Central memory CD8-positive, alpha-beta T cell (primary cell): Measurements from ENCODE around the gene PARN.
"Not testable (repeated sequence)": the region's sequence is repeated elsewhere in the genome, so short reads cannot be mapped to it uniquely, and the experiment has no call there.

ENCODE experiments used
- ATAC-seq: fragments of 150-1000 bp; cut with Tn5 transposase; replicated peaks from 2 replicates; pipeline ENCODE4 v1.10.0; 2022; ENCODE audit warnings: mild to moderate bottlenecking, moderate FRiP score, moderate number of reproducible peaks; ENCODE audit not compliant: poor library complexity, severe bottlenecking; ENCODE audit errors: extremely low read depth
- DNase-seq, 2 donors: peaks; one replicate each; pipeline ENCODE4 v3.0.0; 2021; ENCODE audit warnings: low spot score in 2 of 2
- H3K27ac Mint-ChIP-seq: one replicate; pipeline ENCODE4 v1.8.0; 2022; ENCODE audit warnings: low read depth, mild to moderate bottlenecking, moderate library complexity, mixed read lengths
- H3K27me3 Mint-ChIP-seq: one replicate; pipeline ENCODE4 v1.8.0; 2022; ENCODE audit warnings: mixed read lengths
- H3K36me3 Mint-ChIP-seq: one replicate; pipeline ENCODE4 v1.8.0; 2022; ENCODE audit warnings: mild to moderate bottlenecking, moderate library complexity, mixed read lengths; ENCODE audit not compliant: insufficient read depth
- H3K4me1 Mint-ChIP-seq: one replicate; pipeline ENCODE4 v1.8.0; 2022; ENCODE audit warnings: mixed read lengths
- H3K4me3 Mint-ChIP-seq: one replicate; pipeline ENCODE4 v1.8.0; 2022; ENCODE audit warnings: mild to moderate bottlenecking, moderate library complexity, mixed read lengths
- H3K9me3 Mint-ChIP-seq: one replicate; pipeline ENCODE4 v1.8.0; 2022; ENCODE audit warnings: mixed read lengths

PARN gene

DNA sequence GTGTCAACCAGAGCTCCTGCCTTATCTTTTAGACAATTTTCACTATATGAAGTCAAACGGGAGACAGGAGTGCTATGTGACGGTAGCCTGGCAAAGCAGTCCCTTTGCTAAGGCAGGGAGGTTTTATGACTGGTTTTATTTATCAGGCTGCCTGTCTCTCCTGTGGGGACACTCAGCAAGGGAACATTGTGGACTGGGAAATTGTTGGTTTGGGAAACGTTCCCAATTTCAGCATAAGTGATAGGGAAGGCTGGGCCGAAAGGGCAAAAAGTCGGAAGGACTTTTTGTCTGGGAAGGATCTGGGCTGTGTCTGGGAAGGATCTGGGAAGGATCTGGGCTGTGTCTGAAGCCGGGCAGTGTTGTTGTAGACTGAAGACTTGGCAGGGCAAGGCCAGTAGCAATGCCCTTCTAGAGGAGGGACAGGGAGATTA is 211.2 kb downstream of the PARN start:
- ATAC-seq (no peak), DNase-seq (no peak)
- Mint-ChIP-seq H3K27me3 (no peaks in the 10 kb centered on the region), H3K4me1 (no peaks in the 10 kb centered on the region), H3K36me3 (peaks cover 3% of the 10 kb centered on the region), H3K27ac (no peak overlapping the region), H3K4me3 (no peak overlapping the region), H3K9me3 (no peaks in the 10 kb centered on the region)

DNA sequence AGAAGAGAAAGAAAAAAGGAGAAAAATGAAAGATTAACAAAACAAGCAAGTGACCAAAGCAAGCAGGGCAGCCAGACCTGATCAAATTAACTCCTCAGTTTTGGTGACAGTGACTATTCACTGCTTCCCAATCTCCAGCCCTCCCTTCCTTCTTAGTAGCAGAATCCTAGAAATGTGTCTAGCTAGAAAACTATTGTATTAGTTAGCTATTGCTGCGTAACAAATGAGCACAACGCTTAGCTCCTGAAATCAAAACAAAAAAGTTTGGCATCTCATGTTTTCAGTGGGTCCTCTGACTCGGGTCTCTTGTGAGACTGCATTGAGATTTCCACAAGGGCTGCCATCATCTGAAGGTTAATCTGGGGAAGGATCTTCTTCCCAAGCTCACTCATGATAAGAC is 213.9 kb downstream of the PARN start:
- ATAC-seq (no peak), DNase-seq (no peak)
- Mint-ChIP-seq H3K4me3 (no peak overlapping the region), H3K27ac (no peak overlapping the region), H3K4me1 (no peaks in the 10 kb centered on the region), H3K36me3 (peaks cover 2% of the 10 kb centered on the region), H3K27me3 (no peaks in the 10 kb centered on the region), H3K9me3 (no peaks in the 10 kb centered on the region)

DNA sequence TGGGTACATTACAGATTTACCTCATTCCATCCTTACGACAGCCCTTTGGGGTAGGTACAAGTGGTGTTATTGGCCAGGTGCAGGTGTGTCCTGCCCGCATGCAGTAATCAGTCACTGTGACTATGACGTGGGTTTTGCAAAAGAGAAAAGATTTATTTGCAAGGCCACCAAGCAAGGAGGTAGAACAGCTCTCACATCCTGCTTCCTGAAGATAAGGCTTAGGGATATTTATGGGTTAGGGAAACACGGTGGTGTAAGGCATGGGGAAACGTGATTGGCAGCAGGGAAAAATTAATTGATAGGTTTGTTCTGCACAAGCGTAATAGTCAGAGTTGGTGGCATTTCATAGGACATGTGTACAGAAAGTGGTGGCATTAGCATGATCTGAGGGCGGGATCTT is 214.8 kb downstream of the PARN start:
- no peaks in the 10 kb centered on the region for H3K27me3 Mint-ChIP-seq
- no peak overlapping the region for H3K27ac Mint-ChIP-seq
- no peak overlapping the region for H3K4me3 Mint-ChIP-seq
- peaks cover 2% of the 10 kb centered on the region for H3K36me3 Mint-ChIP-seq
- H3K9me3 Mint-ChIP-seq, result no peaks in the 10 kb centered on the region
- ATAC-seq, result no peak
- DNase-seq, result no peak
- no peaks in the 10 kb centered on the region for H3K4me1 Mint-ChIP-seq

DNA sequence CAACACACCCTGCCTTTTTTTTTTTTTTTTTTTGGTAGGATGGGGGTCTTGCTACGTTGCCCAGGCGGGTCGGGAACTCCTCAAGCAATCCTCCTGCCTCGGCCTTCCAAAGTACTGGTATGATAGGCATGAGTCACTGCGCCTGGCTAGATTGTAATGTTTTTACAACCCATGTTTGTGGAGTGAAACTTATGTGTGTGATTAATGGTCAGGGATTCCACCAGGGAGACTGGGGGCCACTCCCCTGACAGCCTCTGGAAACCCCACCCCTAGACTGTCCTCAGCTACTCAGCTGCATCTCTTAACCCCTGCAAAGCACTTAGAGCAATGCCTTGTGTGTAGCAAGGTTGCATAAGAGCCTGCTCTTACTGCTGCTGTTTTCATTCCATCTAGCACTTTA is 220.5 kb downstream of the PARN start:
- Mint-ChIP-seq H3K4me1 (peaks cover 7% of the 10 kb centered on the region), H3K27ac (no peak overlapping the region), H3K27me3 (no peaks in the 10 kb centered on the region), H3K36me3 (peaks cover 5% of the 10 kb centered on the region), H3K9me3 (no peaks in the 10 kb centered on the region), H3K4me3 (no peak overlapping the region)
- DNase-seq (no peak), ATAC-seq (no peak)

DNA sequence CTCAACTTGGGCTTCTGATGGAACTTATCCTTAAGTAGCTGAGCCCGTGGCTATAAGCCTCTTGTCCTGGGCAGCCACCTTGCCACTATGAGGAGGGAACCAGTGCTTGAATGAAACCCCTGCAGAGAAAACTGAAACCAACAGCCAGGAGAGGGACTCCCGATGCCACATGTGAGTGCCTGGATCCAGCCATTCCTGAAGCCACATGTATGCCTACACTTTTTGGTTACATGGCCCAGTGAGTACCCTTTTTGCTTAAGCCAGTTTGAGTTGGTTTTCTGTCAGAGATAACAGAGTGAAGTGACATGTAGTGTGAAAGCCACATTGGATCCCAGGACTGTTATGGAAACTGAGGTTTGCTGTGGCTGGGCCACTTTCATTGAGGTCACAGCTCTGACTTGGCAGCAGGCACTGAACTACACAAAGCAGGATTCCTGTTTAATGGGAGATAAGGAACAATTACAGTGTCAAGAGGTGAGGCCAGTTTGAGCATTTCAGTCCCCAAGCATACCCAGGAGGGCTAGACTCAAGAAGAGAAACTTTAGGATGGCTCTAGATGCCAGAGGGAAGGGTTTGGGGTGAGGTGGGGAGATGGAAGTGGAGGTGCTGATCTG is 222.2 kb downstream of the PARN start:
- ATAC-seq (no peak), DNase-seq (no peak)
- peaks cover 7% of the 10 kb centered on the region for H3K4me1 Mint-ChIP-seq
- no peak overlapping the region for H3K27ac Mint-ChIP-seq
- H3K27me3 Mint-ChIP-seq, result no peaks in the 10 kb centered on the region
- H3K9me3 Mint-ChIP-seq, result no peaks in the 10 kb centered on the region
- no peak overlapping the region for H3K4me3 Mint-ChIP-seq
- H3K36me3 Mint-ChIP-seq, result peaks cover 3% of the 10 kb centered on the region

DNA sequence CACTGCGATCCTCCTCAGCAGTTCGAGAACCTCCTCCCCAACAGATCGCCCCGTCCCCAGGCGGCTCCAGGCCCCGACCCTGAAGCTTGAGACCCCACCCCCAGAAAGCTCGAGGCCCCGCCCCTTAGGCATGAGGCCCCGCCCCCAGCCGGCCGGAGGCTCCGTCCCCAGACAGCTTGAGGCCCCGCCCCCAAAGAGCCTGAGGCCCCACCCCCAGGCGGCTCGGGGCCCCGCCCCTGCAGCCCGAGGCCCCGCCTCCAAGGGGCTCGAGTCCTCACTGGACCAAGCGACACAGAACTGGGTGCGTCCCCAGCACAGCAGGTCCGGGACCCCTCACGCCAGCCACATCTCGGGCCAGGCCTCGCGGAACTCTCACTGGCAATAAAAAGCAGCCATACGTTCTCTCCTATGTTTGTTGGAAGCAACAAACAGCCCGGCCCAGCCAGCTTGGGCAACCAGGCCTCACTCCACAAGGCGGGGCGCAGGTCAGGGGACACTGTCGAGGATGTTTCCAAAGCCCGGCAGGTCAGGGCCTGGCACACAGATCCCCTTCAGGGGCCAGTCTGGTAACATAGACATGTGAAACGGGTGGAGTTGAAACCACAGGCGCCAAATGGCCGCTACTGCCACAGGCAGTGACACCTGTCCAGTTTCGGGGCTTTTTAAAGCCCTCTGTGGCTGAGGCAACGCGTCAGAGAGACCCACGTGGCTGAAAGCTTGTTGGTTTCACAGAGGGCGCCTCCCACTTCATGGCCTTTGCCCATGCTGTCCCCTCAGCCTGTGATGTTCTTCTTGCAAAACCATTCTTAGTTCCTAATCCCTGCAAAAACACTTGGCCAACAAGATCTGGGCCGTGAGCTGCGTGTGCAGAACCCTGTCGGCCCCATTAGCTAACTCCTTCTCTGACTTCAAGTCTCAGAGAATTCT is 224.2 kb downstream of the PARN start:
- Mint-ChIP-seq H3K4me3 (no peak overlapping the region), H3K27ac (no peak overlapping the region), H3K27me3 (peaks cover 6% of the 10 kb centered on the region), H3K36me3 (peaks cover 3% of the 10 kb centered on the region), H3K9me3 (no peaks in the 10 kb centered on the region), H3K4me1 (peaks cover 7% of the 10 kb centered on the region)
- DNase-seq (no peak), ATAC-seq (peak; percentile 28)

DNA sequence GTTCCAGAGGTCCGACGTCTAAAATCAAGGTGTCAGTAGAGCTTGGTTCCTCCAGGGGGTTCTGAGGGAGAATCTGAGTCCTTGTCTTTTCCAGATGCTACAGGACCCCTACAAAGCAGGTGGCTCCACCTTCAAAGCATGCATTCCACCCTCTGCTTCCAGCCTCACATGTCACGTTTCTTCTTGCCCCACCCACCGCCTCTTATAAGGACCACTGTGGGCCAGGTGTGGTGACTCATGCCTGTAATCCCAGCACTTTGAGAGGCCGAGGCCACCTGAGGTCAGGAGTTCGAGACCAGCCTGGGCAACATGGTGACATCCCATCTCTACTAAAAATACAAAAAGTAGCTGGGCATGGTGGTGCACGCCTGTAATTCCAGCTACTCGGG is 227.1 kb downstream of the PARN start:
- not testable (repeated sequence) for H3K36me3 Mint-ChIP-seq, ATAC-seq, H3K27ac Mint-ChIP-seq, H3K4me3 Mint-ChIP-seq, H3K27me3 Mint-ChIP-seq, DNase-seq, H3K9me3 Mint-ChIP-seq, H3K4me1 Mint-ChIP-seq

DNA sequence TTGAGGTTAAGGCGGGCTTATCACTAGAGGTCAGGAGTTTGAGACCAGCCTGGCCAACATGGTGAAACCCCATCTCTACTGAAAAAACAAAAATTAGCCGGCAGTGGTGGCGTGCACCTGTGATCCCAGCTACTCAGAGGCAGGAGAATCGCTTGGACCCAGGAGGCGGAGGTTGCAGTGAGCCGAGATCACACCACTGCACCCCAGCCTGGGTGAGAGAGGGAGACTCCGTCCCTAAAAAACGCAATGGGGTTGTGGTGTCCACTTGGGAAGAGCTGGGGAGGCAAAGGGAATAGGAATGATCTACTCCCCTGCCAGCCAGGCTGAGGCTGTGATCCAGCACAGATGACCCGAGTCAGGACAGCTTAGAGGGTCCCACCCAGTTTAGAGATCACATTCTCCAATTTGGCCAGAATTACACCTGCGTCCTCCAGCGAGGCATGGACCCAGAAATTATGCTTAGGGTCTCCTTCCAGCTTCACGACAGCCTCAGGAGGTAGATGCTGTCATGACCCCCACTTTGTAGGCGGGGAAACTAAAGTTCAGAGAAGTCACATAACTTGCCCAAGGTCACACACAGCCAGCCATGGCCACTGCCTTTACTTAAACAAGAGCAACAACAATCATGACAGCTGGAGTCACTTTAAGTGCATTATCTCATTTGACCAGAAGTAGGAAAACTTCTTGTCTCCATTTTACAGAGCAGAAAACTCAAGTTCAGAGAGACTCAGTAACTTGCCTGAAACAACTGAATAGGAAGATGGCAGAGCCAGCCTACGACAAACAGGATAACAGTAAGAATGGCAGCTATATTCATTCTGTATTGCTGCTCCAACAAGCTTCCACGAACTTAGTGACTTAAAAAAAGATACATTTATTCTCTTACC is 227.7 kb downstream of the PARN start:
- not testable (repeated sequence) for ATAC-seq, H3K36me3 Mint-ChIP-seq, H3K27me3 Mint-ChIP-seq, H3K4me1 Mint-ChIP-seq, H3K4me3 Mint-ChIP-seq, DNase-seq, H3K9me3 Mint-ChIP-seq, H3K27ac Mint-ChIP-seq

DNA sequence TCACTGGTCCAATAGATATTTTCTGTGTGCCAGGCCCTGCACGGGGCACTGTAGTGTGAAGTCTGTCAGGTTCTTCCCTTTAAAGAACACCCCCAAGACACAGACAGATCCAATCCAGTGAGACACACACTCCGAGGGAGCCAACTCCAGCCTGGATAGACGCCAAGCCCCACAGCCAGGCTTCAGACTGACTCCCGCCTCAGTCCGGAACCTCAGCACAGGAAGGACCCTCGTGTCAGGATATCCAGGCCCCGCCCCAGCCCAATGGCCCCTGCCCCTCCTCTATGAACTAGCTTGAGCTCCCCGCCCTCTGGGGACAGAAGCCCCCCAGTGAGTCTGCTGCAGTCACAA is 228.4 kb downstream of the PARN start:
- H3K27ac Mint-ChIP-seq, H3K27me3 Mint-ChIP-seq, H3K4me1 Mint-ChIP-seq, ATAC-seq, H3K4me3 Mint-ChIP-seq, H3K36me3 Mint-ChIP-seq, H3K9me3 Mint-ChIP-seq, DNase-seq: not testable (repeated sequence)

DNA sequence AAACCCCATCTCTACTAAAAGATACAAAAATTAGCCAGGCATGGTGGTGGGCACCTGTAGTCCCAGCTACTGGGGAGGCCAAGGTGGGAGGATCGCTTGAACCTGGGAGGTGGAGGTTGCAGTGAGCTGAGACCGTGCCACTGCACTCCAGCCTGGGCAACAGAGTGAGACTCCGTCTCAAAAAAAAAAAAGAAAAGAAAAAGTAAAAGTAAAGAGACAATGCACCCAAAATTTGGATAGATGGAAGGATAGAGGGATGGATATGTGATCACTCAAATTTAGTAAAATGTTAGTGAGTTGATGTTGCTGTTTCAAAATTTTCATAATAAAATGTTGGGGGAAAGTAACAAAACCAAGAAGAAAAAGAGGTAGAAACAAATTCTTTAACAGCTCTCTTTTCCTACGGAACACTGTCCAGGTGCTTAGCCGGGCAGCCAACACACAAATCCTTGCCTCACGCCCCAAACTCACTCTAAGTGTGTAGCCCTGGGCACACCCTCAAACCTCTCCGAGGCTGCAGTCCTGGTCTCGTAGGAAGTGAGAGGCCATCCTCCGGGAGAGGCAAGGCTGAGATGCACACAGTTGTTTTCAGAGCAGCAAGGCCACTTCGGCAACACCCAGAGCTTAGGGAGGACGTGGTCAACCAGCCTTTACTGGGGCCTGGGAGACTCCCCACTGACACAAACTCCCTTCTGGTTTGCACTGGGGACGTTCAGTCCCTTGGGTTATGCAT is 228.9 kb downstream of the PARN start:
- H3K36me3 Mint-ChIP-seq, H3K9me3 Mint-ChIP-seq, ATAC-seq, H3K4me3 Mint-ChIP-seq, DNase-seq, H3K4me1 Mint-ChIP-seq, H3K27ac Mint-ChIP-seq, H3K27me3 Mint-ChIP-seq: not testable (repeated sequence)

DNA sequence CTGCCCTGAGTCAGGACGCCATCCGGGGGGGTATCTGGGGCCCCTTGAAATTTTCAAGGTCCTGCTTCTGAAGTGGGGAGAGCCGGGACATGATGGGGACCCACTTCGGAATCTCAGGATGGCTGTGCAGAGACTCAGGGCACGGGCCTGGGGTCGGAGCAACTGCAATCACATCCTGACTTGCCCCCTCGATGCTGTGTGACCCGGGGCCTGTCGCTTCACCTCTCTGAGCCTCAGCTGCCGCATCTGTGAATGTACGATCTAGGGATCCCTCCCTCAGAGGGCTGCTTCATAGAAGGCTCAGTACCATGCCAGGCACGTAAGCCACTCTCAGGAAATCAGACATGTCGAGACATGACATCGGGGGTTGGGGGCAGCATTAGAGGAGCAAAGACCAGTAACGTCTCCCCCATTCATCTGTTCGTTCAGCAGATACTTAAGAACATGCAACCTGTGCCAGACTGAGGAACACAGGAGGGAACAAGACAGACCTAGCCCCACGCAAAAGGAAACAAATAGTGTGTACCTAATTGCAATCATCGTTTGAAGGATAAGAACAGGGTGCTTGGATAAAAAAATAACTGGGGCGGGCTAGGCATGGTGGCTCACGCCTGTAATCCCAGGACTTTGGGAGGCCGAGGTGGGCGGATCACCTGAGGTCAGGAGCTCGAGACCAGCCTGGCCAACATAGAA is 229.6 kb downstream of the PARN start:
- H3K4me3 Mint-ChIP-seq, result no peak overlapping the region
- no peaks in the 10 kb centered on the region for H3K9me3 Mint-ChIP-seq
- DNase-seq, result no peak
- no peak overlapping the region for H3K27ac Mint-ChIP-seq
- peaks cover 1% of the 10 kb centered on the region for H3K36me3 Mint-ChIP-seq
- no peaks in the 10 kb centered on the region for H3K4me1 Mint-ChIP-seq
- ATAC-seq, result no peak
- peaks cover 6% of the 10 kb centered on the region for H3K27me3 Mint-ChIP-seq
